Stimulated activated CD4-positive, alpha-beta T cell treated with anti-CD3 and anti-CD28 coated beads, Interleukin-12 subunit alpha, Interleukin-12 subunit beta, amount 100 ng/mL, for 48 hours (primary cell): ENCODE results near the gene ATP11C.
"Not testable (repeated sequence)": the region's sequence is repeated elsewhere in the genome, so short reads cannot be mapped to it uniquely, and the experiment has no call there.

Experiments
- DNase-seq, 3 donors: peaks; one replicate each; pipeline ENCODE4 v3.0.0-alpha.2; 2020; ENCODE audit warnings: low read depth in 2 of 3, low spot score in 1 of 3

ATP11C gene

GRCh38 chrX:139932901-139933796 is at the start of gene ATP11C:
Gene ATP11C, minus strand, starts transcription at chrX:139933053. Its CDS starts 1,011 bp downstream, at chrX:139932042.
- peak; percentile 64 to 74 (median 72) for DNase-seq

- DNase-seq = no peak
Observed at GRCh38 chrX:139974471-139974870, 41.6 kb upstream of the ATP11C start.

- DNase-seq = no peak
Observed at GRCh38 chrX:139972629-139973624, 40.1 kb upstream of the ATP11C start.

GRCh38 chrX:139972113-139972512 is 39.3 kb upstream of the ATP11C start:
- DNase-seq = no peak

GRCh38 chrX:139971394-139971749 is 38.5 kb upstream of the ATP11C start:
- no peak for DNase-seq

- no peak for DNase-seq
Observed at GRCh38 chrX:139969286-139969685, 36.4 kb upstream of the ATP11C start.

- DNase-seq = no peak
Observed at GRCh38 chrX:139967750-139968149, 34.9 kb upstream of the ATP11C start.

- no peak for DNase-seq
Observed at GRCh38 chrX:139967300-139967699, 34.4 kb upstream of the ATP11C start.

- not testable (repeated sequence) for DNase-seq
Observed at GRCh38 chrX:139966159-139966558, 33.3 kb upstream of the ATP11C start.

GRCh38 chrX:139965421-139965820 is 32.6 kb upstream of the ATP11C start, which contains the start of gene CXorf66:
Gene CXorf66, minus strand, starts transcription at chrX:139965521. Its CDS starts 25 bp downstream, at chrX:139965496.
- no peak for DNase-seq

GRCh38 chrX:139961091-139961490 is 28.2 kb upstream of the ATP11C start:
- not testable (repeated sequence) for DNase-seq

- no peak for DNase-seq
Observed at GRCh38 chrX:139949703-139950102, 16.9 kb upstream of the ATP11C start.

- DNase-seq = no peak
Observed at GRCh38 chrX:139945075-139945474, 12.2 kb upstream of the ATP11C start.

- no peak for DNase-seq
Observed at GRCh38 chrX:139936259-139936658, 3.4 kb upstream of the ATP11C start.

- no peak for DNase-seq
Observed at GRCh38 chrX:139933904-139934303, 1.1 kb upstream of the ATP11C start.

- DNase-seq = peak in 1 of 3 donors; percentile 17
Observed at GRCh38 chrX:139932073-139932900, 566 bp downstream of the ATP11C start.

GRCh38 chrX:139931646-139932072 is 1.2 kb downstream of the ATP11C start:
- DNase-seq = no peak

- peak in 1 of 3 donors; percentile 6 for DNase-seq
Observed at GRCh38 chrX:139930916-139931645, 1.8 kb downstream of the ATP11C start.

GRCh38 chrX:139930401-139930800 is 2.5 kb downstream of the ATP11C start:
- no peak for DNase-seq

GRCh38 chrX:139929876-139930275 is 3.0 kb downstream of the ATP11C start:
- DNase-seq = no peak
